ENCODE results near the gene RGS9BP.

DNA sequence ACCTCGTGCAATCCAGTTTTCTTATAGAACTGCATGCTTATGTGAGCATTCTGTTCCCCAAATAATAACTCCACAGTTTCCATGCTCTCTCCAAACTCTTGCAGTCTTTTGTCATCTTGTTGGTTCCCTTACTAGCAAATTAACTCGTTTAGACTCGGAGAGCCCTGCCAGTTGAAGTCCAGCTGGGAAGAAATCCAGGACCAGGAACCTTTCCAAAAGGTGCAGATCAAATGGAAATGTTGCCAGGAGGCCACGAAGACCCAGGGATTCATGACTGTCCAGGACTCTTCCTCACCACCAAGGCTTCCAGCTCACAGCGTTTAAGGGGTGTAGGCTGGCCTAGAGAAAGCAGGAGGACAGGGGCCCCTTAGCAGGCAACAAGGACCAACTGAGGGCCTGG is 41.8 kb downstream of the RGS9BP start:
- TF ChIP-seq, protein P1, sequence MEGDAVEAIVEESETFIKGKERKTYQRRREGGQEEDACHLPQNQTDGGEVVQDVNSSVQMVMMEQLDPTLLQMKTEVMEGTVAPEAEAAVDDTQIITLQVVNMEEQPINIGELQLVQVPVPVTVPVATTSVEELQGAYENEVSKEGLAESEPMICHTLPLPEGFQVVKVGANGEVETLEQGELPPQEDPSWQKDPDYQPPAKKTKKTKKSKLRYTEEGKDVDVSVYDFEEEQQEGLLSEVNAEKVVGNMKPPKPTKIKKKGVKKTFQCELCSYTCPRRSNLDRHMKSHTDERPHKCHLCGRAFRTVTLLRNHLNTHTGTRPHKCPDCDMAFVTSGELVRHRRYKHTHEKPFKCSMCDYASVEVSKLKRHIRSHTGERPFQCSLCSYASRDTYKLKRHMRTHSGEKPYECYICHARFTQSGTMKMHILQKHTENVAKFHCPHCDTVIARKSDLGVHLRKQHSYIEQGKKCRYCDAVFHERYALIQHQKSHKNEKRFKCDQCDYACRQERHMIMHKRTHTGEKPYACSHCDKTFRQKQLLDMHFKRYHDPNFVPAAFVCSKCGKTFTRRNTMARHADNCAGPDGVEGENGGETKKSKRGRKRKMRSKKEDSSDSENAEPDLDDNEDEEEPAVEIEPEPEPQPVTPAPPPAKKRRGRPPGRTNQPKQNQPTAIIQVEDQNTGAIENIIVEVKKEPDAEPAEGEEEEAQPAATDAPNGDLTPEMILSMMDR (IDR thresholded peaks at IDR 0.05) = no peak
- no peak for TF ChIP-seq EP300 (IDR thresholded peaks at IDR 0.05)

Measured in tibial nerve (tissue), 4 donors.